ENCODE results near the gene BAIAP3. TPM values are rescaled to one million over a fixed set of nuclear protein-coding genes. Genes with fewer than 3 reads are reported as not detected.

BAIAP3 gene
- total RNA-seq, 6 donors from 2014 or later: 3.2 to 57.6 (median 11.5) TPM

DNA sequence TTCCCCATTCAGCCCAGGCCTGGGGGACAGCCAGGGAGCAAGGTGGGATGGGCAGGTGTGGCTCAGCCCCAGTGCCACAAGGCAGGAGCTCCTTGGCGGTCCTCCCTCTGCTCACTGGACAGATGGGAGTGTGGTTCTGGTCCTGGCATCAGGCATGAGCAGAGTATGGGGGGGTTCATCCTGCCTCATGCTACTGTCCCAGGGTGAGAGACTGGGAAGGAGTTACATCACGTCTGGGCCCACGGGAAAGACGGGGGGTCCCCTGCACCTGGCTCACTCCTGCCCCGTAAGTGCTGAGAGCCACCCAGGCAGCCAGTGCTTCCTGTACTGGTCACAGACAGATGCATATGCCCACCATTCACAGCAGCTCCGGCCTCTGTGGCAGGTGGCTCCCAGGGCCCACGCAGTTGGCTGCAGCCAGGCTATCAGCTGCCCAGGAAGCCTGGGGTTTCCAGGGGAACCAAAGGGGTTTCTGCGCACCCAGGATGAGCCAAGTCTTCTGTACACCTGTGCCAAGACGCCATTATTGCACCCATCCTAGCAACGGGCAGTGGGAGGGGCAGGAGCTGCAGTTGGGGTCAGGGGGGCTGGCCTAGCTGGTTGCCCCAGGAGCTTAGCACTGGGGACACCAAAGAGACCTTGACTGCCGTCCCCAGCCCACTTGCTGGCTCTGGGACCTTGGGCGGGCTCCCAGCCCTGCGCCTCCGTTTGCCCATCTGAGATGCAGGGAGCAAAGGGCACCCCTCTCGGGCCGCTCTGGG lies 1.9 kb downstream of the BAIAP3 start:
- H3K4me1 ChIP-seq: peaks cover 28 to 46% (median 39%) of the 10 kb centered on the region in 4 donors
- TF ChIP-seq, protein P1, sequence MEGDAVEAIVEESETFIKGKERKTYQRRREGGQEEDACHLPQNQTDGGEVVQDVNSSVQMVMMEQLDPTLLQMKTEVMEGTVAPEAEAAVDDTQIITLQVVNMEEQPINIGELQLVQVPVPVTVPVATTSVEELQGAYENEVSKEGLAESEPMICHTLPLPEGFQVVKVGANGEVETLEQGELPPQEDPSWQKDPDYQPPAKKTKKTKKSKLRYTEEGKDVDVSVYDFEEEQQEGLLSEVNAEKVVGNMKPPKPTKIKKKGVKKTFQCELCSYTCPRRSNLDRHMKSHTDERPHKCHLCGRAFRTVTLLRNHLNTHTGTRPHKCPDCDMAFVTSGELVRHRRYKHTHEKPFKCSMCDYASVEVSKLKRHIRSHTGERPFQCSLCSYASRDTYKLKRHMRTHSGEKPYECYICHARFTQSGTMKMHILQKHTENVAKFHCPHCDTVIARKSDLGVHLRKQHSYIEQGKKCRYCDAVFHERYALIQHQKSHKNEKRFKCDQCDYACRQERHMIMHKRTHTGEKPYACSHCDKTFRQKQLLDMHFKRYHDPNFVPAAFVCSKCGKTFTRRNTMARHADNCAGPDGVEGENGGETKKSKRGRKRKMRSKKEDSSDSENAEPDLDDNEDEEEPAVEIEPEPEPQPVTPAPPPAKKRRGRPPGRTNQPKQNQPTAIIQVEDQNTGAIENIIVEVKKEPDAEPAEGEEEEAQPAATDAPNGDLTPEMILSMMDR (IDR thresholded peaks at IDR 0.05): no peak
- TF ChIP-seq POLR2A (IDR thresholded peaks at IDR 0.05): no peak
- no peak for TF ChIP-seq POLR2AphosphoS5 (IDR thresholded peaks at IDR 0.05)
- TF ChIP-seq EP300 (IDR thresholded peaks at IDR 0.05): no peak
- peaks cover 0 to 4% (median 3%) of the 10 kb centered on the region in 4 donors for H3K9me3 ChIP-seq
- peak in 1 of 2 donors; percentile 67 for DNase-seq
- no peak overlapping the region for H3K27ac ChIP-seq
- WGBS, 2 donors: 48 to 61% methylated on average over 5 to 16 of the region's 16 CpGs
- peaks cover 0 to 44% (median 26%) of the 10 kb centered on the region in 4 donors for H3K27me3 ChIP-seq
- no peak overlapping the region for H3K4me3 ChIP-seq
- H3K36me3 ChIP-seq: no peaks in the 10 kb centered on the region
- ATAC-seq (ENCODE audit: low FRiP score in 2 of 2): no peak

GRCh38 chr16:1335996-1336395 lies 2.6 kb downstream of the BAIAP3 start:
- peaks cover 28 to 44% (median 37%) of the 10 kb centered on the region in 4 donors for H3K4me1 ChIP-seq
- no peak for ATAC-seq (ENCODE audit: low FRiP score in 2 of 2)
- no peak overlapping the region for H3K4me3 ChIP-seq
- peaks cover 0 to 44% (median 26%) of the 10 kb centered on the region in 4 donors for H3K27me3 ChIP-seq
- TF ChIP-seq, protein P1 (IDR thresholded peaks at IDR 0.05): no peak
- TF ChIP-seq POLR2A (IDR thresholded peaks at IDR 0.05): no peak
- TF ChIP-seq EP300 (IDR thresholded peaks at IDR 0.05): no peak
- no peak for TF ChIP-seq POLR2AphosphoS5 (IDR thresholded peaks at IDR 0.05)
- DNase-seq: no peak
- H3K9me3 ChIP-seq: no peaks in the 10 kb centered on the region
- no peak overlapping the region for H3K27ac ChIP-seq
- WGBS, 2 donors: 26 to 28% methylated on average over 8 to 12 of the region's 12 CpGs
- H3K36me3 ChIP-seq: no peaks in the 10 kb centered on the region

DNA sequence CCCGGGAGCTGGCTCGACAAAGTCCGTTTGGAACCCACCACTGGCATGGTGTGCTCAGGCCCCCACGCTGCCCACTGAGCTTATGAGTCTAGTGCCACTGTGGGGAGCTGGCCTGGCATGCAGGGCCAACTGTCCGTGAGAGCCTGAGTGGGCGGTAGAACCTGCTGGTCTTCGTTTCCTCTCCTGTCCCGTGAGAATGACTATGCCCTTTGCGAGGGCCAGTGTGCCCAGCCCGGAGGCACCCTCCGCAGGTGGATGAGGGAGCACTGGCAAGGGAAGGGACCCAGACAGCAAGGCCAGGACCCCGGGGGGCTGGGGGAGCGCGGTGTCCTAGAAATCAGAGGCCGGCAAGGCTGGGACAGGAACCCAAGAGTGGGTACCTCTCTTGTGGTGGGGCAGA lies 3.2 kb downstream of the BAIAP3 start:
- TF ChIP-seq POLR2AphosphoS5 (IDR thresholded peaks at IDR 0.05): no peak
- no peak overlapping the region for H3K4me3 ChIP-seq
- H3K27ac ChIP-seq: no peak overlapping the region
- H3K27me3 ChIP-seq: peaks cover 0 to 43% (median 26%) of the 10 kb centered on the region in 4 donors
- DNase-seq (peak in 1 of 2 donors; percentile 64), ATAC-seq (ENCODE audit: low FRiP score in 2 of 2) (no peak)
- no peaks in the 10 kb centered on the region for H3K9me3 ChIP-seq
- no peaks in the 10 kb centered on the region for H3K36me3 ChIP-seq
- H3K4me1 ChIP-seq: peaks cover 24 to 38% (median 31%) of the 10 kb centered on the region in 4 donors
- WGBS, 2 donors: 70 to 88% methylated on average over 11 to 14 of the region's 15 CpGs

- Histone ChIP-seq H3K4me1 (peaks cover 19 to 34% (median 27%) of the 10 kb centered on the region in 4 donors), H3K27me3 (peaks cover 0 to 35% (median 22%) of the 10 kb centered on the region in 4 donors), H3K27ac (no peak overlapping the region), H3K9me3 (no peaks in the 10 kb centered on the region), H3K4me3 (no peak overlapping the region), H3K36me3 (no peaks in the 10 kb centered on the region)
- ATAC-seq (ENCODE audit: low FRiP score in 2 of 2): no peak
- 64% methylated on average over 9 of the region's 9 CpGs; no CpG with 5 or more reads in 1 of the 2 donors for WGBS, 2 donors
- peak in 1 of 2 donors; percentile 51 for DNase-seq
- TF ChIP-seq, protein P1 (IDR thresholded peaks at IDR 0.05): no peak
- TF ChIP-seq POLR2AphosphoS5 (IDR thresholded peaks at IDR 0.05) (no peak), POLR2A (IDR thresholded peaks at IDR 0.05) (no peak), EP300 (IDR thresholded peaks at IDR 0.05) (no peak)
These were observed 4.0 kb downstream of the BAIAP3 start for GRCh38 chr16:1337486-1337885.

DNA sequence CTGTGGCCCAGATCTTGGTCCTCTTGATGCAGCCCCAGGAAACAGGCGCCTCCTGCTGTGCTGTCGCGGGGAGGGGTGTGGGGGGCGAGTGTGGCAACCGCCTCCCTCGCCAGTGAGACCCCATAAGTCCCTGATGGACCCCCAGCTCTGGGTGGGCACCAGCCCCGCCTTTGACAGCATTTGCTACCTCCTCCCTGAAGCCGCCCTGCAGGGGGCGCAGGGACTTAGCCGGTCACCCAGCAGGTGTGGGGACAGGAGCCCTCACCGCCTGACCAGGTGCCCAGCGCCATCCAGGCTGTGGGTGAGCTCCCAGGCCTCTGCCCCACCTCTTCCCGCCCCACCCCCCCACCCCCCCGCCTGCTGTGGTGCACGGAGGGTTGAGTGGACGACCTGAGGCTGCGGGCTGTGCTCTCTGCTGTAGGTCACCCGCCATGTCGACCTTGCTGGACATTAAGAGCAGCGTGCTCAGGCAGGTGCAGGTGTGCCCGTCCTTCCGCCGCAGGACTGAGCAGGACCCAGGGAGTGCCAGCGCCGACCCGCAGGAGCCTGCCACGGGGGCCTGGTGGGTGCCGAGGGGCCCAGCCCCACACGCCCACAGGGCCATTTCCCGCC lies 4.8 kb downstream of the BAIAP3 start:
- WGBS, 2 donors: 35 to 83% methylated on average over 6 to 7 of the region's 30 CpGs
- H3K9me3 ChIP-seq: no peaks in the 10 kb centered on the region
- peaks cover 19 to 34% (median 25%) of the 10 kb centered on the region in 4 donors for H3K4me1 ChIP-seq
- no peaks in the 10 kb centered on the region for H3K36me3 ChIP-seq
- DNase-seq (peak; percentile 43 to 79), ATAC-seq (ENCODE audit: low FRiP score in 2 of 2) (no peak)
- no peak overlapping the region for H3K27ac ChIP-seq
- H3K4me3 ChIP-seq: no peak overlapping the region
- H3K27me3 ChIP-seq: peaks cover 0 to 27% (median 15%) of the 10 kb centered on the region in 4 donors
- TF ChIP-seq EP300 (IDR thresholded peaks at IDR 0.05): no peak
- TF ChIP-seq, protein P1 (IDR thresholded peaks at IDR 0.05): peak in 5 of 6 experiments; percentile 15 to 41 (median 21)
